CD8-positive, alpha-beta memory T cell (primary cell): Measurements from ENCODE around the gene DYNC1I2. TPM values are rescaled to one million over a fixed set of nuclear protein-coding genes. Genes with fewer than 3 reads are reported as not detected.

ENCODE experiments used
- polyA plus RNA-seq: library from polyadenylated mRNA; unstranded; fragments of 300-500 nt; fragmentation: Illumina TruSeq; gene quantifications from one replicate; pipeline ENCODE4 v1.2.3, GENCODE V29; 2021
- total RNA-seq, 2 experiments: library from RNA; stranded (reverse); gene quantifications; one replicate each; pipeline ENCODE4 v1.2.3, GENCODE V29; 2021

The DYNC1I2 gene
- total and polyA plus RNA-seq, 3 experiments from 2014 or later = 27.6 to 50.4 (median 48.3) TPM

Other genes with a start within 250 kb of the DYNC1I2 start
- 1 to 10 TPM in 1 of 2 experiments, under 1 TPM in 1; 0.95 to 1.2 TPM for gene CYBRD1, start 165.0 kb upstream of the DYNC1I2 start, total RNA-seq
- gene CYBRD1, start 165.0 kb upstream of the DYNC1I2 start, polyA plus RNA-seq = 1.2 TPM
- gene SLC25A12, start 206.8 kb downstream of the DYNC1I2 start, total RNA-seq = 10 to 100 TPM; 22.2 to 22.9 TPM
- 12.8 TPM for gene SLC25A12, start 206.8 kb downstream of the DYNC1I2 start, polyA plus RNA-seq
- 10 to 100 TPM; 85.1 to 88.7 TPM for gene HAT1, start 235.0 kb downstream of the DYNC1I2 start, total RNA-seq
- gene HAT1, start 235.0 kb downstream of the DYNC1I2 start, polyA plus RNA-seq = 65.6 TPM